Panc1 (cell line): Measurements from ENCODE around the gene MYRF.

Source experiments
- POLR2AphosphoS5 ChIP-seq: IDR thresholded peaks from 2 replicates; pipeline ENCODE4 v1.6.1; 2012; ENCODE audit warnings: mild to moderate bottlenecking, low read depth, low read length, moderate library complexity
- TF ChIP-seq, protein P1 (sequence below), 2 experiments: IDR thresholded peaks; 2 replicates each; pipeline ENCODE4 v1.6.1; 2011 to 2012; ENCODE audit warnings: low read depth in 2 of 2, control low read depth in 1 of 2, low read length in 1 of 2, mild to moderate bottlenecking in 1 of 2, moderate library complexity in 1 of 2; ENCODE audit not compliant: insufficient read depth in 1 of 2

GRCh38 chr11:61765550-61766253, 13.3 kb downstream of the MYRF start:
- TF ChIP-seq POLR2AphosphoS5: no peak
- TF ChIP-seq, protein P1, sequence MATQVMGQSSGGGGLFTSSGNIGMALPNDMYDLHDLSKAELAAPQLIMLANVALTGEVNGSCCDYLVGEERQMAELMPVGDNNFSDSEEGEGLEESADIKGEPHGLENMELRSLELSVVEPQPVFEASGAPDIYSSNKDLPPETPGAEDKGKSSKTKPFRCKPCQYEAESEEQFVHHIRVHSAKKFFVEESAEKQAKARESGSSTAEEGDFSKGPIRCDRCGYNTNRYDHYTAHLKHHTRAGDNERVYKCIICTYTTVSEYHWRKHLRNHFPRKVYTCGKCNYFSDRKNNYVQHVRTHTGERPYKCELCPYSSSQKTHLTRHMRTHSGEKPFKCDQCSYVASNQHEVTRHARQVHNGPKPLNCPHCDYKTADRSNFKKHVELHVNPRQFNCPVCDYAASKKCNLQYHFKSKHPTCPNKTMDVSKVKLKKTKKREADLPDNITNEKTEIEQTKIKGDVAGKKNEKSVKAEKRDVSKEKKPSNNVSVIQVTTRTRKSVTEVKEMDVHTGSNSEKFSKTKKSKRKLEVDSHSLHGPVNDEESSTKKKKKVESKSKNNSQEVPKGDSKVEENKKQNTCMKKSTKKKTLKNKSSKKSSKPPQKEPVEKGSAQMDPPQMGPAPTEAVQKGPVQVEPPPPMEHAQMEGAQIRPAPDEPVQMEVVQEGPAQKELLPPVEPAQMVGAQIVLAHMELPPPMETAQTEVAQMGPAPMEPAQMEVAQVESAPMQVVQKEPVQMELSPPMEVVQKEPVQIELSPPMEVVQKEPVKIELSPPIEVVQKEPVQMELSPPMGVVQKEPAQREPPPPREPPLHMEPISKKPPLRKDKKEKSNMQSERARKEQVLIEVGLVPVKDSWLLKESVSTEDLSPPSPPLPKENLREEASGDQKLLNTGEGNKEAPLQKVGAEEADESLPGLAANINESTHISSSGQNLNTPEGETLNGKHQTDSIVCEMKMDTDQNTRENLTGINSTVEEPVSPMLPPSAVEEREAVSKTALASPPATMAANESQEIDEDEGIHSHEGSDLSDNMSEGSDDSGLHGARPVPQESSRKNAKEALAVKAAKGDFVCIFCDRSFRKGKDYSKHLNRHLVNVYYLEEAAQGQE (IDR thresholded peaks at IDR 0.05; ENCODE audit: insufficient read depth in 1 of 2, low read depth in 2 of 2, low read length in 1 of 2): no peak
